ENCODE measurements around the gene SNAI1.

- TF ChIP-seq POLR2A (IDR thresholded peaks at IDR 0.05; ENCODE audit: low read depth, low read length): no peak
- no peak for TF ChIP-seq MAZ (IDR thresholded peaks at IDR 0.05; ENCODE audit: borderline replicate concordance, low read depth, low read length)
- no peak for TF ChIP-seq CTCF (conservative IDR thresholded peaks at IDR 0.05; ENCODE audit: low read depth, low read length)
- TF ChIP-seq MAFK (IDR thresholded peaks at IDR 0.05; ENCODE audit: low read depth, low read length): no peak
- no peak for TF ChIP-seq ELK1 (IDR thresholded peaks at IDR 0.05; ENCODE audit: borderline replicate concordance, low read depth, low read length)
- TF ChIP-seq RFX5 (IDR thresholded peaks at IDR 0.05; ENCODE audit: low read depth, low read length): no peak
- no peak for TF ChIP-seq RAD21 (IDR thresholded peaks at IDR 0.05; ENCODE audit: low read length)
- TF ChIP-seq CEBPB (IDR thresholded peaks at IDR 0.05; ENCODE audit: low read depth, low read length): no peak
- TF ChIP-seq MXI1 (IDR thresholded peaks at IDR 0.05; ENCODE audit: borderline replicate concordance, low read depth, low read length): no peak
- TF ChIP-seq FOS (IDR thresholded peaks at IDR 0.05; ENCODE audit: low read depth, low read length): no peak
- TF ChIP-seq RCOR1 (IDR thresholded peaks at IDR 0.05; ENCODE audit: insufficient replicate concordance, low read length): no peak
- no peak for TF ChIP-seq BHLHE40 (IDR thresholded peaks at IDR 0.05; ENCODE audit: low read depth, low read length)
- TF ChIP-seq CHD1 (IDR thresholded peaks at IDR 0.05; ENCODE audit: low read depth, low read length): no peak
- TF ChIP-seq USF2 (IDR thresholded peaks at IDR 0.05; ENCODE audit: low read depth, low read length): no peak
These were observed 39.8 kb upstream of the SNAI1 start for GRCh38 chr20:49942942-49943341.

All from IMR-90 (cell line).